NCI-H1105 (cell line): ENCODE results near the gene CCDC77.
"Not testable (repeated sequence)": the region's sequence is repeated elsewhere in the genome, so short reads cannot be mapped to it uniquely, and the experiment has no call there.

Experiments used
- DNase-seq: peaks from one replicate; lab custom pipeline; 2025; lab: John Stamatoyannopoulos, UW

CCDC77 gene

GRCh38 chr12:401235-402028, at the start of gene CCDC77:
TSS of gene CCDC77 (plus strand) at chr12:401644. CDS start at chr12:409384, 7,740 bp downstream.
- DNase-seq: no peak

GRCh38 chr12:356276-356988, 45.0 kb upstream of the CCDC77 start:
- DNase-seq: no peak

GRCh38 chr12:359091-359490, 42.4 kb upstream of the CCDC77 start:
- DNase-seq: no peak

GRCh38 chr12:366820-367219, 34.6 kb upstream of the CCDC77 start:
- no peak for DNase-seq

GRCh38 chr12:367972-368371, 33.5 kb upstream of the CCDC77 start:
- DNase-seq: no peak

GRCh38 chr12:370739-371485, 30.5 kb upstream of the CCDC77 start:
- not testable (repeated sequence) for DNase-seq

- DNase-seq: no peak
These were observed 14.8 kb upstream of the CCDC77 start for GRCh38 chr12:386651-387050.

- no peak for DNase-seq
These were observed 13.4 kb upstream of the CCDC77 start for GRCh38 chr12:388012-388411.

- no peak for DNase-seq
These were observed 12.8 kb upstream of the CCDC77 start for GRCh38 chr12:388541-389141.

- no peak for DNase-seq
These were observed 12.0 kb upstream of the CCDC77 start, which contains the start of gene KDM5A for GRCh38 chr12:389142-390096. TSS of gene KDM5A (minus strand) at chr12:389320. CDS start at chr12:389091, 229 bp downstream.

GRCh38 chr12:400828-401227, 616 bp upstream of the CCDC77 start:
- no peak for DNase-seq

GRCh38 chr12:402029-402389, 565 bp downstream of the CCDC77 start:
- DNase-seq: no peak

- DNase-seq: no peak
These were observed 13.4 kb downstream of the CCDC77 start for GRCh38 chr12:414859-415258.

- DNase-seq: no peak
These were observed 17.0 kb downstream of the CCDC77 start for GRCh38 chr12:418432-418831.

GRCh38 chr12:422526-422925, 21.1 kb downstream of the CCDC77 start:
- no peak for DNase-seq

- not testable (repeated sequence) for DNase-seq
These were observed 34.3 kb downstream of the CCDC77 start for GRCh38 chr12:435737-436136.

- DNase-seq: peak; percentile 51
These were observed 40.9 kb downstream of the CCDC77 start for GRCh38 chr12:442235-442884.

- DNase-seq: no peak
These were observed 45.7 kb downstream of the CCDC77 start for GRCh38 chr12:447141-447540.

- peak; percentile 63 for DNase-seq
These were observed 47.8 kb downstream of the CCDC77 start for GRCh38 chr12:449203-449602.

GRCh38 chr12:450438-450837, 49.0 kb downstream of the CCDC77 start:
- no peak for DNase-seq
